MCF 10A (cell line): ENCODE measurements around the gene ZFP36. TPM values are rescaled to one million over a fixed set of nuclear protein-coding genes. Genes with fewer than 3 reads are reported as not detected.

Experiments used
- BruUV-seq: library from RNA; stranded (reverse); fragments of 400-500 nt; replicated peaks from 2 replicates; lab custom pipeline; 2021; lab: Mats Ljungman, UMichigan
- CTCF ChIA-PET: fragments of 300-600 bp; sonication (Branson Sonifier 250); formaldehyde crosslinking; extraction: SDS; loops from one replicate; lab custom pipeline; 2021; ENCODE audit warnings: antibody characterized with exemption, inconsistent platforms; lab: Yijun Ruan, JAX
- POLR2A ChIA-PET: fragments of 300-600, 350-650 bp; sonication (Branson Sonifier 250); formaldehyde crosslinking; extraction: SDS; loops from one replicate; lab custom pipeline; 2020; ENCODE audit warnings: antibody characterized with exemption, inconsistent platforms; lab: Yijun Ruan, JAX
- DNase-seq: peaks from one replicate; pipeline ENCODE4 v3.0.0-alpha.2; 2018; ENCODE audit not compliant: unreplicated experiment
- H3K27ac Mint-ChIP-seq: one replicate; pipeline ENCODE4 v1.8.0; 2022; ENCODE audit warnings: mild to moderate bottlenecking, low read depth, mixed read lengths; ENCODE audit not compliant: unreplicated experiment
- H3K27me3 Mint-ChIP-seq: one replicate; pipeline ENCODE4 v1.8.0; 2022; ENCODE audit warnings: mixed read lengths; ENCODE audit not compliant: insufficient read depth, unreplicated experiment
- H3K36me3 Mint-ChIP-seq: one replicate; pipeline ENCODE4 v1.8.0; 2022; ENCODE audit warnings: mild to moderate bottlenecking, moderate library complexity, mixed read lengths; ENCODE audit not compliant: insufficient read depth, unreplicated experiment
- H3K4me1 Mint-ChIP-seq: one replicate; pipeline ENCODE4 v1.8.0; 2022; ENCODE audit warnings: mixed read lengths; ENCODE audit not compliant: insufficient read depth, unreplicated experiment
- H3K4me3 Mint-ChIP-seq: one replicate; pipeline ENCODE4 v1.8.0; 2022; ENCODE audit warnings: mild to moderate bottlenecking, moderate library complexity, mixed read lengths; ENCODE audit not compliant: unreplicated experiment
- H3K9me3 Mint-ChIP-seq: one replicate; pipeline ENCODE4 v1.8.0; 2022; ENCODE audit warnings: mixed read lengths; ENCODE audit not compliant: unreplicated experiment
- intact Hi-C: fragments of 100-400 bp; cut with micrococcal nuclease; formaldehyde crosslinking; loops from 2 replicates; pipeline ENCODE4 v1.14.1; 2022
- total RNA-seq: library from RNA; stranded (reverse); gene quantifications from 2 replicates; pipeline ENCODE4 v1.2.3, GENCODE V29; 2022
- TF ChIP-seq, protein P1 (sequence below): fragments of 200-600 bp; IDR thresholded peaks from one replicate; pipeline ENCODE4 v1.8.0; 2022; ENCODE audit warnings: antibody characterized with exemption, mild to moderate bottlenecking; ENCODE audit not compliant: unreplicated experiment

Gene ZFP36
- total RNA-seq, 1 experiment from 2014 or later: 98.4 TPM

DNA sequence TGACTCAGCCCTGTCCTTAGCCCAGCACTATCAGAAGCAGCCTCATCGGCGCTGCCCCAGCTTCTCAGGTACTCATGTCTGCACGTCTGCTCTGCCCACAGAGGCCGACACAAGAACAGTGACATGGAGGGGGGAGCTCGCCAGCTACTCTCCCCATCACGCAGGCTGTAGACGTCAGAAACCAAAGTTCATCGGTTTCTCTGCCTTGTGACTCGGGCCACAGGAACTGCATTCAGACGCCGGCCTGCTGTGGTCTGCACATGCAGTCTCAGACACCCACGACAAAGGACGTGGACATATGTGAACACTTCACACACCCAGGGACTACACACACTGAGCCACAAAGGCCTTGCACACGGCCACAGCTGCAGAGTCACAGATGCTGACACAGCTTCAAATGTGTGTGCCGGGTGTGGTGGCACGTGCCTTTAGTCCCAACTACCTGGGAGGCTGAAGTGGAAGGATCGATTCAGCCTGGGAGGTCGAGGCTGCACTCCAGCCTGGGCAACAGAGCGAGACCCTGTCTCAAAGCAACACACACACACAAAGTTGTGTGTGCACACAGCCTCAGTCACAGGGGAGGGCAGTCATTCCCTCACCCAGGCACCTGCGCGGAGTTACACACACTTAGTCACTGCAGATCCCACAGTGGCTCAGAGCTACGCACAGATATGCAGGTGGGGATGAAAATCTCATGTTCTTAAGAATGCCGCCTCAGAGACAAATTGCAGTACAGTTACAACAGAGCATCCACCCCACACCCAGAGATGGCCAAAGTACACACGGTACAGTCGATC is 4.9 kb upstream of the ZFP36 start:
- BruUV-seq: no TSS peak
- no peaks in the 10 kb centered on the region for H3K9me3 Mint-ChIP-seq
- H3K27me3 Mint-ChIP-seq: no peaks in the 10 kb centered on the region
- peaks cover 52% of the 10 kb centered on the region for H3K4me1 Mint-ChIP-seq
- peak; percentile 88 for DNase-seq
- peak overlapping the region; percentile 100 for H3K27ac Mint-ChIP-seq
- ChIA-PET CTCF (interaction anchor here (0.6 to 3.0 kb wide), 3 partner anchors 10 to 172 kb away, joined by 5 to 20 read pairs (median 6); partner anchors contain the start of gene PLEKHG2), POLR2A (interaction anchor here (1.0 to 4.8 kb wide), 9 partner anchors 8 to 79 kb away, joined by 3 to 56 read pairs (median 11); partner anchors contain the start of genes MED29, PAF1, PLEKHG2 and RPS16)
- TF ChIP-seq, protein P1, sequence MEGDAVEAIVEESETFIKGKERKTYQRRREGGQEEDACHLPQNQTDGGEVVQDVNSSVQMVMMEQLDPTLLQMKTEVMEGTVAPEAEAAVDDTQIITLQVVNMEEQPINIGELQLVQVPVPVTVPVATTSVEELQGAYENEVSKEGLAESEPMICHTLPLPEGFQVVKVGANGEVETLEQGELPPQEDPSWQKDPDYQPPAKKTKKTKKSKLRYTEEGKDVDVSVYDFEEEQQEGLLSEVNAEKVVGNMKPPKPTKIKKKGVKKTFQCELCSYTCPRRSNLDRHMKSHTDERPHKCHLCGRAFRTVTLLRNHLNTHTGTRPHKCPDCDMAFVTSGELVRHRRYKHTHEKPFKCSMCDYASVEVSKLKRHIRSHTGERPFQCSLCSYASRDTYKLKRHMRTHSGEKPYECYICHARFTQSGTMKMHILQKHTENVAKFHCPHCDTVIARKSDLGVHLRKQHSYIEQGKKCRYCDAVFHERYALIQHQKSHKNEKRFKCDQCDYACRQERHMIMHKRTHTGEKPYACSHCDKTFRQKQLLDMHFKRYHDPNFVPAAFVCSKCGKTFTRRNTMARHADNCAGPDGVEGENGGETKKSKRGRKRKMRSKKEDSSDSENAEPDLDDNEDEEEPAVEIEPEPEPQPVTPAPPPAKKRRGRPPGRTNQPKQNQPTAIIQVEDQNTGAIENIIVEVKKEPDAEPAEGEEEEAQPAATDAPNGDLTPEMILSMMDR: no peak
- H3K4me3 Mint-ChIP-seq: peak overlapping the region; percentile 80
- intact Hi-C loops: loop anchor here (1.0 kb wide), 1 partner anchor 11 kb away; the partner anchor contains the start of gene PLEKHG2
- H3K36me3 Mint-ChIP-seq: peaks cover 15% of the 10 kb centered on the region

DNA sequence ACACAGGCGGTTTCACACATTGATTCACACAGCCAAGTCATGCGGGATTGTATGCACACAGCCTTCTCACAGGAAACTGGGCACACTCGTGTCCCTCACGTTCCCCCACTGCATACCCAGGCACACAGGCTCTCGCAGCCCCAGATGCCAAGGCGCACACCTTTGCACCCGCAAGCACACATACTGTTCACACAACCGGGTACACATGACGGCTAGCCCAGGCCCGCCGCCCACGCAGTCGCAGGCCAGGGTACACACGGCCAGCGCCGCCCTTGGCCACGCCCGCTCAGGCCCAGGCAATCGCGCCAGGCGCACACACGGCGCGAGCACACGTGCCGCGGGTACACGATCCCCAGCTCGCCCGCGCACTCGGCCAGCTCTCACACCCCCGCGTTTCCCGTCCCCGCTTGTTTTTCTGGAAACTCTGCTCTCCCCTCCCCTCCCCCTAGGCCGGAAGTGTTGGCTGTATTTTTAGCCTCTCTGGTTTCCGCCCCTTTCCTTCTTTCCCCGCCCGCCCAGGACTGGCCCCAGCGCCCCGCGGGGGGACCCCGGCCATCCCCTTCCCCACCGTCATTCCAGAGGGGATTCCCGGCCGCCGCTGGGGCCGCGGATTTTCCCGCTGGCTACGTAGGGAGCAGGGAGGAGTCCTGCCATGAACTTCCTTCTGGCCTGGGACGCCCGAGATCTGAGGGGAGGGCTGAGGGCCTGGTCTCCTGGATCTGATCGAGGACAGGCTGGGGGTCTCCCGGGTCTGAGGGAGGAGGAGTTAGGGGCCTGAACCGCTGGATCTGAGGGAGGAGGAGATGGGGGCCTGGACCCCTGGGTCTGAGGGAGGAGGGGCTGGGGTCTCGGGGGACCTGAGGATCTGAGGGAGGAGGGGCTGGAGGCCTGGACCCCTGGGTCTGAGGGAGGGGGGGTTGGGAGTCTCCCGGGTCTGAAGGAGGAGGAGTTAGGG is 4.0 kb upstream of the ZFP36 start:
- peaks cover 18% of the 10 kb centered on the region for H3K36me3 Mint-ChIP-seq
- intact Hi-C loops: loop anchor here (1.0 kb wide), 1 partner anchor 10 kb away; the partner anchor contains the start of gene PLEKHG2
- ChIA-PET POLR2A (interaction anchor here (0.6 to 4.8 kb wide), 13 partner anchors 9 to 641 kb away, joined by 3 to 56 read pairs (median 11); partner anchors contain the start of genes MED29, PAF1, PLEKHG2 and RPS16), CTCF (interaction anchor here (0.8 to 3.0 kb wide), 3 partner anchors 9 to 38 kb away, joined by 6 to 20 read pairs (median 8); partner anchors contain the start of gene PLEKHG2)
- H3K4me3 Mint-ChIP-seq: peak overlapping the region; percentile 80
- no peaks in the 10 kb centered on the region for H3K9me3 Mint-ChIP-seq
- DNase-seq: peak; percentile 96
- BruUV-seq: TSS peak; percentile 2
- TF ChIP-seq, protein P1: no peak
- H3K4me1 Mint-ChIP-seq: peaks cover 48% of the 10 kb centered on the region
- H3K27me3 Mint-ChIP-seq: no peaks in the 10 kb centered on the region
- peak overlapping the region; percentile 100 for H3K27ac Mint-ChIP-seq

- intact Hi-C loops: no loop called here
- Mint-ChIP-seq H3K4me3 (peak overlapping the region; percentile 80), H3K27me3 (no peaks in the 10 kb centered on the region), H3K4me1 (peaks cover 39% of the 10 kb centered on the region), H3K36me3 (peaks cover 28% of the 10 kb centered on the region), H3K9me3 (no peaks in the 10 kb centered on the region), H3K27ac (peak overlapping the region; percentile 100)
- ChIA-PET CTCF (interaction anchor here (0.8 to 0.9 kb wide), 2 partner anchors 8 to 11 kb away, joined by 3 to 8 read pairs; no protein-coding TSS in a partner anchor), POLR2A (interaction anchor here (0.6 to 4.8 kb wide), 12 partner anchors 8 to 1099 kb away, joined by 3 to 56 read pairs (median 4); partner anchors contain the start of genes C19orf33, MED29, PAF1 and PLEKHG2)
- TF ChIP-seq, protein P1: no peak
- peak; percentile 99 for DNase-seq
- TSS peak; percentile 8 for BruUV-seq
These were observed 3.0 kb upstream of the ZFP36 start for GRCh38 chr19:39403331-39404312.
